Urothelium cell line (cell line): ENCODE results near the gene GPSM1.
"Not testable (repeated sequence)": the region's sequence is repeated elsewhere in the genome, so short reads cannot be mapped to it uniquely, and the experiment has no call there.

Source experiments
- DNase-seq: peaks from one replicate; pipeline ENCODE4 v3.0.0; 2011; ENCODE audit warnings: low spot score, mixed read lengths
- FAIRE-seq: peaks from 2 replicates; lab custom pipeline; 2011; peaks lifted over from hg19 to GRCh38; lab: Jason Lieb, UNC

The GPSM1 gene

GRCh38 chr9:136404801-136405136, 77.4 kb downstream of the GPSM1 start:
- FAIRE-seq (no peak), DNase-seq (no peak)

- FAIRE-seq = no peak
- no peak for DNase-seq
Observed at GRCh38 chr9:136405481-136405880, 78.1 kb downstream of the GPSM1 start.

- not testable (repeated sequence) for DNase-seq, FAIRE-seq
Observed at GRCh38 chr9:136405904-136406303, 78.6 kb downstream of the GPSM1 start.

- FAIRE-seq = not testable (repeated sequence)
Observed at GRCh38 chr9:136407061-136407460, 79.7 kb downstream of the GPSM1 start.

GRCh38 chr9:136407911-136408310, 80.6 kb downstream of the GPSM1 start:
- FAIRE-seq (no peak), DNase-seq (no peak)

More at GRCh38 chr9:136407061-136407460, 79.7 kb downstream of the GPSM1 start:
- DNase-seq = not testable (repeated sequence)
